Colonic mucosa (tissue), 4 donors: ENCODE data around the gene PPP2R2D. TPM values are rescaled to one million over a fixed set of nuclear protein-coding genes. Genes with fewer than 3 reads are reported as not detected.

ENCODE experiments used
- DNase-seq: peaks from one replicate; pipeline ENCODE4 v3.0.0-alpha.2; 2020
- H3K27ac ChIP-seq: fragments of 200-600 bp; one replicate; pipeline ENCODE4 v1.8.0; 2021
- H3K27me3 ChIP-seq: fragments of 200-600 bp; one replicate; pipeline ENCODE4 v1.8.0; 2021
- H3K36me3 ChIP-seq: fragments of 200-600 bp; one replicate; pipeline ENCODE4 v1.8.0; 2021
- H3K4me1 ChIP-seq: fragments of 200-600 bp; one replicate; pipeline ENCODE4 v1.8.0; 2021; ENCODE audit warnings: mild to moderate bottlenecking
- H3K4me3 ChIP-seq: fragments of 200-600 bp; one replicate; pipeline ENCODE4 v1.8.0; 2021
- H3K9ac ChIP-seq, 2 donors: one replicate each; pipeline ENCODE4 v1.7.0; 2013; ENCODE audit warnings: control low read depth in 2 of 2, low read depth in 2 of 2, low read length in 2 of 2
- H3K9me3 ChIP-seq: fragments of 200-600 bp; one replicate; pipeline ENCODE4 v1.8.0; 2021
- CTCF ChIP-seq: fragments of 200-600 bp; IDR thresholded peaks from one replicate; pipeline ENCODE4 v1.8.0; 2022; ENCODE audit warnings: antibody characterized with exemption, mild to moderate bottlenecking
- intact Hi-C: fragments of 100-400 bp; cut with DNase I; formaldehyde crosslinking; loops from one replicate; pipeline ENCODE4 v1.14.1; 2022
- total RNA-seq, 2 donors: library from RNA; stranded (reverse); fragmentation: NEBNext Ultra II Directional in 1 of 2; extraction: Animal tissue kit (Norgen Biotek cat#: 25700) in 1 of 2; gene quantifications; one replicate each; pipeline ENCODE4 v1.2.1, GENCODE V29; 2021
- donor health status: healthy.
- donor health status: DM: no; HTN: no; CAD: no.
- donor health status: DM: no; HTN: no; CAD: no.

PPP2R2D gene
- total RNA-seq, 2 donors from 2014 or later: 28.1 to 30.6 TPM

DNA sequence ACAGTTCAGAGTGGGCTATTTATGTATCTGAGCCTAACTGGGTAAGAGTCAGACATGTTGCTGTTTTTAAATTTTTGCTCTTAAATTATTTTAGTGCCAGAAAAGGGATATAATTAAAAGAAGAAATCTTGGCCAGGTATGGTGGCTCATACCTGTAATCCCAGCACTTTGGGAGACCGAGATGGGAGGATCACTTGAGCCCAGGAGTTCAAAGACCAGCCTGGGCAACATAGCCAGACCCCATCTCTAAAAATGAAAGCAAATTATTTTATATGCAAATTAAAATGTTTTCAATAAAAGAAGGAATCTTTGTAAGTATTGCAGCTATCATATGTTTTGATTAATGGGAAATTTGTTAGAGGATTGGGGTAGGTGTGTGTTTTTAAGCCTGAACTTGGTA is 41.6 kb downstream of the PPP2R2D start:
- H3K27me3 ChIP-seq: no peaks in the 10 kb centered on the region
- no peak overlapping the region for H3K4me3 ChIP-seq
- no peak overlapping the region for H3K27ac ChIP-seq
- no peak for TF ChIP-seq CTCF
- no peaks in the 10 kb centered on the region for H3K4me1 ChIP-seq
- H3K9ac ChIP-seq: no peak overlapping the region
- H3K9me3 ChIP-seq: no peaks in the 10 kb centered on the region
- DNase-seq: no peak
- intact Hi-C loops: no loop called here
- H3K36me3 ChIP-seq: no peaks in the 10 kb centered on the region

- intact Hi-C loops: no loop called here
- no peaks in the 10 kb centered on the region for H3K4me1 ChIP-seq
- no peaks in the 10 kb centered on the region for H3K36me3 ChIP-seq
- TF ChIP-seq CTCF: peak; percentile 14
- no peak for DNase-seq
- no peak overlapping the region for H3K9ac ChIP-seq
- H3K27ac ChIP-seq: no peak overlapping the region
- no peaks in the 10 kb centered on the region for H3K9me3 ChIP-seq
- no peaks in the 10 kb centered on the region for H3K27me3 ChIP-seq
- no peak overlapping the region for H3K4me3 ChIP-seq
Observed at GRCh38 chr10:131943021-131943814, 42.4 kb downstream of the PPP2R2D start.

DNA sequence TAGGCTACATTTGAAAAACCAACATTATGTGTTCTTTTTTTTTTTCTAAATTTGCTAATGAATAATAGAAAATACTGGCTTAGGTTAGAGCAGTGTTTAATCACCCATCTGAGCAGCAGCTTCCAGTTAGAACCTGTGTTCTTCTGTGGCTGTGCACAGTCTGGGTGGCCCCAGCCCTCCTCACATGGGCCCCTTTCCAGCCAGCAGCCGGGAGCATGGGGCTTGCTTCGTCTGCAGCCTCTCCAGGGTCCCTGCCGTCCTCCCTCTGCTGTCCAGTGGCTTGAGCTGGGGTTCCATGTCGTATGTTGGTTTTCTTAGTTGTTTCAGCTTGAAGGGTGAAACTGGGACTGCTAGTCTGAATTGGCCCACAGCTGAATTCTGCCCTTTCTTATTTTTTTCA is 43.6 kb downstream of the PPP2R2D start:
- intact Hi-C loops: no loop called here
- no peaks in the 10 kb centered on the region for H3K36me3 ChIP-seq
- H3K27me3 ChIP-seq: no peaks in the 10 kb centered on the region
- H3K4me3 ChIP-seq: no peak overlapping the region
- H3K27ac ChIP-seq: no peak overlapping the region
- H3K4me1 ChIP-seq: no peaks in the 10 kb centered on the region
- no peaks in the 10 kb centered on the region for H3K9me3 ChIP-seq
- no peak for DNase-seq
- H3K9ac ChIP-seq: no peak overlapping the region
- no peak for TF ChIP-seq CTCF

GRCh38 chr10:131944976-131945695 is 44.3 kb downstream of the PPP2R2D start:
- DNase-seq: no peak
- no peak for TF ChIP-seq CTCF
- H3K4me1 ChIP-seq: no peaks in the 10 kb centered on the region
- no peaks in the 10 kb centered on the region for H3K36me3 ChIP-seq
- intact Hi-C loops: no loop called here
- no peak overlapping the region for H3K4me3 ChIP-seq
- no peaks in the 10 kb centered on the region for H3K9me3 ChIP-seq
- H3K27ac ChIP-seq: no peak overlapping the region
- no peaks in the 10 kb centered on the region for H3K27me3 ChIP-seq
- no peak overlapping the region for H3K9ac ChIP-seq

- Histone ChIP-seq H3K27me3 (no peaks in the 10 kb centered on the region), H3K4me3 (no peak overlapping the region), H3K9me3 (no peaks in the 10 kb centered on the region), H3K36me3 (no peaks in the 10 kb centered on the region), H3K27ac (no peak overlapping the region), H3K9ac (no peak overlapping the region), H3K4me1 (no peaks in the 10 kb centered on the region)
- DNase-seq: no peak
- intact Hi-C loops: no loop called here
- no peak for TF ChIP-seq CTCF
Observed at GRCh38 chr10:131946321-131946751, 45.5 kb downstream of the PPP2R2D start.
